Heart left ventricle (tissue), 16 donors: ENCODE results near the gene C1QTNF1. TPM values are rescaled to one million over a fixed set of nuclear protein-coding genes. Genes with fewer than 3 reads are reported as not detected.

Experiments
- ATAC-seq, 4 donors: fragments of 200-7000 bp; cut with Tn5 transposase; one replicate each; pipeline ENCODE4 v1.9.1; 2020 to 2022; ENCODE audit warnings: moderate library complexity in 4 of 4, mild to moderate bottlenecking in 3 of 4, moderate number of reproducible peaks in 1 of 4
- DNase-seq, 5 donors: peaks; one replicate each; pipeline ENCODE4 v3.0.0-alpha.2; 2020
- H3K27ac ChIP-seq, 12 donors: fragments of 200-600 bp; sonication (generic) in 4 of 12; one replicate each; pipeline versions ENCODE4 v1.5.0 to v1.8.0; 2016 to 2022; ENCODE audit warnings: mild to moderate bottlenecking in 2 of 12
- H3K27me3 ChIP-seq, 9 donors: fragments of 200-600 bp; sonication (generic) in 2 of 9; one replicate each; pipeline versions ENCODE4 v1.5.1 to v1.8.0; 2016 to 2022; ENCODE audit warnings: mild to moderate bottlenecking in 3 of 9
- H3K36me3 ChIP-seq, 9 donors: fragments of 200-600 bp; sonication (generic) in 2 of 9; one replicate each; pipeline versions ENCODE4 v1.5.0 to v1.8.0; 2018 to 2022; ENCODE audit warnings: mild to moderate bottlenecking in 2 of 9
- H3K4me1 ChIP-seq, 12 donors: fragments of 200-600 bp; sonication (generic) in 4 of 12; one replicate each; pipeline versions ENCODE4 v1.5.0 to v1.8.0; 2016 to 2022; ENCODE audit warnings: mild to moderate bottlenecking in 3 of 12
- H3K4me3 ChIP-seq, 12 donors: fragments of 200-600 bp; sonication (generic) in 4 of 12; one replicate each; pipeline versions ENCODE4 v1.5.0 to v1.8.0; 2017 to 2022; ENCODE audit warnings: mild to moderate bottlenecking in 9 of 12, moderate library complexity in 4 of 12
- H3K9me3 ChIP-seq, 12 donors: fragments of 200-600 bp; sonication (generic) in 4 of 12; one replicate each; pipeline versions ENCODE4 v1.5.0 to v1.8.0; 2016 to 2022; ENCODE audit warnings: mild to moderate bottlenecking in 1 of 12
- POLR2A ChIP-seq, 2 donors: fragments of 450-650 bp; IDR thresholded peaks; one replicate each; pipeline ENCODE4 v1.6.1; 2017; ENCODE audit warnings: antibody characterized with exemption in 2 of 2, mild to moderate bottlenecking in 2 of 2, moderate library complexity in 2 of 2
- WGBS, 4 donors: extraction: QIAGEN DNeasy Blood & Tissue Kit in 2 of 4; methylation state at CpG; one replicate each; pipeline versions ENCODE4 v1.1.5 to v1.1.7; 2013 to 2018; 5-methylcytosine and 5-hydroxymethylcytosine counted together
- intact Hi-C, 10 donors: fragments of 100-400 bp; cut with DNase I; formaldehyde crosslinking; loops; one replicate each; pipeline versions ENCODE4 v1.11.1 to v1.14.2; 2022
- polyA plus RNA-seq, 2 donors: library from polyadenylated mRNA; stranded (reverse); fragments of 200-250 nt; gene quantifications; one replicate each; pipeline ENCODE4 v1.2.3, GENCODE V29; 2013
- total RNA-seq, 9 donors: library from RNA; depleted of rRNA in 2 of 9; stranded (reverse); fragments of >200 nt in 2 of 9; fragmentation: NEBNext Ultra II Directional in 3 of 9; extraction: Animal tissue kit (Norgen Biotek cat#: 25700) in 3 of 9; gene quantifications; one replicate each; pipeline versions ENCODE4 v1.1.0 to v1.2.4, GENCODE V29; 2016 to 2023
- TF ChIP-seq, protein P1 (sequence below), 12 donors: fragments of 200-600 bp; sonication (generic) in 4 of 12; IDR thresholded peaks; one replicate each; pipeline versions ENCODE4 v1.5.0 to v1.8.0; 2018 to 2022; ENCODE audit warnings: antibody characterized with exemption in 12 of 12, mild to moderate bottlenecking in 5 of 12
- donor health status: ischemic (EF 13 %, LVEDD 7.1; RV severe dilation, severe dysfunction).
- donor health status: healthy with polysubstance abuse.
- donor health status: DM: no; HTN: yes; CAD: no.
- donor health status: DM: no; HTN: no; CAD: no.
- donor health status: ischemic (EF 25% LVEDD 6.9; RV normal size, moderate dysfunction).
- donor health status: ischemic (EF 25% LVEDD 5.7; RV mildly dilated, moderate dysfunction).
- donor health status: healthy.
- donor health status: DM: yes; HTN: yes; CAD: no.
- donor health status: ischemic (EF 35%, LVEDD 5.7; RV mildly dilated, moderate dysfunction).
- donor health status: nonischemic (EF 11% LVEDD 7.7; RV severe dilation, severe dysfunction).
- donor health status: DM: yes; HTN: yes; CAD: no.
- donor health status: PGD.
- donor health status: ischemic (EF 29% LVEDD 5.4; RV normal size, mild dysfunction).
- donor health status: nonischemic (EF 23%, LVEDD 6.1; RV moderate dilation, normal function).

Gene C1QTNF1
- total and polyA plus RNA-seq, 11 donors = 37.0 to 406 (median 85.5) TPM

- DNase-seq = peak in 1 of 5 donors; percentile 19
- no peak overlapping the region for H3K27ac ChIP-seq
- H3K27me3 ChIP-seq = no peaks in the 10 kb centered on the region
- WGBS, 4 donors = 93 to 97% (median 95%) methylated on average over 34 of the region's 34 CpGs
- peaks cover 0 to 38% (median 19%) of the 10 kb centered on the region in 12 donors for H3K4me1 ChIP-seq
- TF ChIP-seq, protein P1, sequence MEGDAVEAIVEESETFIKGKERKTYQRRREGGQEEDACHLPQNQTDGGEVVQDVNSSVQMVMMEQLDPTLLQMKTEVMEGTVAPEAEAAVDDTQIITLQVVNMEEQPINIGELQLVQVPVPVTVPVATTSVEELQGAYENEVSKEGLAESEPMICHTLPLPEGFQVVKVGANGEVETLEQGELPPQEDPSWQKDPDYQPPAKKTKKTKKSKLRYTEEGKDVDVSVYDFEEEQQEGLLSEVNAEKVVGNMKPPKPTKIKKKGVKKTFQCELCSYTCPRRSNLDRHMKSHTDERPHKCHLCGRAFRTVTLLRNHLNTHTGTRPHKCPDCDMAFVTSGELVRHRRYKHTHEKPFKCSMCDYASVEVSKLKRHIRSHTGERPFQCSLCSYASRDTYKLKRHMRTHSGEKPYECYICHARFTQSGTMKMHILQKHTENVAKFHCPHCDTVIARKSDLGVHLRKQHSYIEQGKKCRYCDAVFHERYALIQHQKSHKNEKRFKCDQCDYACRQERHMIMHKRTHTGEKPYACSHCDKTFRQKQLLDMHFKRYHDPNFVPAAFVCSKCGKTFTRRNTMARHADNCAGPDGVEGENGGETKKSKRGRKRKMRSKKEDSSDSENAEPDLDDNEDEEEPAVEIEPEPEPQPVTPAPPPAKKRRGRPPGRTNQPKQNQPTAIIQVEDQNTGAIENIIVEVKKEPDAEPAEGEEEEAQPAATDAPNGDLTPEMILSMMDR (IDR thresholded peaks at IDR 0.05) = no peak
- TF ChIP-seq POLR2A (IDR thresholded peaks at IDR 0.05) = no peak
- peaks cover 0 to 96% (median 69%) of the 10 kb centered on the region in 9 donors for H3K36me3 ChIP-seq
- intact Hi-C loops = loop anchor here in 1 of 10 donors (5.0 kb wide), 1 partner anchor 397 kb away; no protein-coding TSS in a partner anchor
- no peaks in the 10 kb centered on the region for H3K9me3 ChIP-seq
- H3K4me3 ChIP-seq = no peak overlapping the region
- no peak for ATAC-seq
Measured at GRCh38 chr17:78995022-78995760, 28.8 kb upstream of the C1QTNF1 start.

DNA sequence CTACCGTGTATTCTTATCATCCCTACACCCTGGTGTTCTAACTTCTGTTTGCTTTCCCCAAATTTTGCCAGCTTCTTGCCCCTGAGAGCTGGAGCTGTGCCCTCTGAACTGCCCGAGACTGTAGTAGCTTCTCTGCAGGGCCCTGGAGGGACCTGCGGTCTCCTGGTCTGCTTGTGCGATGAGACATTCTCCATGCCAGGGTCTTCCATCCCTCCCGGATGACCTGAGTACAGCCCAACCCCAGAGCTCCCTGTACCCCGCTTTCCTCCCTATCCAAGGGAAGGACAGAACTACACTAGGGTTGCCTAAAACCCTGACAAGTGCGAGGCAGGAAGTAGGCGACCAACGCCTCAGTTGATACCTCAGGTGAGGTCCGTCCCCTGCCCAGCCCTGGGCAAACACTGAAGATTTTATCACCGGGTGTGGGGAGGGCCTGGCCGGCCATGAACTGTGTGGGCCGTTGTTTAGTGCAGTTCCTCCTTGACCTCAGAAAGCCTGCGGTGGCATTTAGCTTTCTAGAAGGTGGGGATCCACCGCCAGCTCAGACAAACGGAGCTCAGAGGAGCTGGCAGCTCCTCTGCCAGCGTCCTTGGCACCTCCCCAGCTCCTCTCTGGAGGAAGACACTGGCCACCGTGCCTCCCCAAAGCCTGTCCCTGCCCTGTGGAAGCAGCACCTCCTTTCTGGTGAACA lies 28.1 kb upstream of the C1QTNF1 start:
- Histone ChIP-seq H3K4me3 (no peak overlapping the region), H3K9me3 (no peaks in the 10 kb centered on the region), H3K4me1 (peaks cover 0 to 45% (median 19%) of the 10 kb centered on the region in 12 donors), H3K36me3 (peaks cover 0 to 89% (median 62%) of the 10 kb centered on the region in 9 donors), H3K27ac (peak overlapping the region in 1 of 12 donors; percentile 27), H3K27me3 (no peaks in the 10 kb centered on the region)
- WGBS, 4 donors = 66 to 75% (median 72%) methylated on average over 18 of the region's 18 CpGs
- ATAC-seq (peak in 1 of 4 donors; percentile 5), DNase-seq (peak in 1 of 5 donors; percentile 48)
- intact Hi-C loops = loop anchor here in 1 of 10 donors (5.0 kb wide), 1 partner anchor 396 kb away; no protein-coding TSS in a partner anchor
- TF ChIP-seq, protein P1 (IDR thresholded peaks at IDR 0.05) = no peak
- TF ChIP-seq POLR2A (IDR thresholded peaks at IDR 0.05) = no peak

DNA sequence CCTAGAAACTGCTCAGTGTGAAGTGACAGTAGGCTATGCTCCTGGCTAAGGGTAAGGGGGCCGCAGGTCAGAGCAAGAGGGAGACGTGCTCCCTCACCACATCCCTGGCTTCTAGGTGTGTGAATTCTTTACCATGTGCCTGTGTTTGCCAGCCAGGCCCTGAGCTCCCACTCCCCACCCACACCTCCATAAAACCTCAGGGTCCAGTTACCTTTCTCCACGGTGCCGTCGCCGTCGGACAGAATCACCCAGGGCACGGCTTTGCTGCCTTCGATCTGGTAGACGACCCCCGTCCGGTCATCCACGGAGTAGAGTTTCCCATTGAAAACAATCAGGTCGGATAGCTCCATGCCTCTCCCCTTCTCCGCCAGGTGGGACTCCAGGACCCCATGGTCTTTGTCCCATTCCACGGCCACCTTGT lies 27.2 kb upstream of the C1QTNF1 start:
- Histone ChIP-seq H3K27ac (no peak overlapping the region), H3K9me3 (no peaks in the 10 kb centered on the region), H3K4me3 (no peak overlapping the region), H3K4me1 (peaks cover 0 to 49% (median 19%) of the 10 kb centered on the region in 12 donors), H3K27me3 (no peaks in the 10 kb centered on the region), H3K36me3 (peaks cover 0 to 80% (median 53%) of the 10 kb centered on the region in 9 donors)
- WGBS, 4 donors = 95 to 99% (median 95%) methylated on average over 16 of the region's 16 CpGs
- TF ChIP-seq POLR2A (IDR thresholded peaks at IDR 0.05) = no peak
- TF ChIP-seq, protein P1 (IDR thresholded peaks at IDR 0.05) = no peak
- ATAC-seq (no peak), DNase-seq (peak in 1 of 5 donors; percentile 24)
- intact Hi-C loops = loop anchor here in 1 of 10 donors (5.0 kb wide), 1 partner anchor 396 kb away; no protein-coding TSS in a partner anchor
